ENCODE data around the gene TBX2.
A peak's percentile ranks its signal among the peaks of the same experiment; 100 is the strongest.

Gene TBX2

DNA sequence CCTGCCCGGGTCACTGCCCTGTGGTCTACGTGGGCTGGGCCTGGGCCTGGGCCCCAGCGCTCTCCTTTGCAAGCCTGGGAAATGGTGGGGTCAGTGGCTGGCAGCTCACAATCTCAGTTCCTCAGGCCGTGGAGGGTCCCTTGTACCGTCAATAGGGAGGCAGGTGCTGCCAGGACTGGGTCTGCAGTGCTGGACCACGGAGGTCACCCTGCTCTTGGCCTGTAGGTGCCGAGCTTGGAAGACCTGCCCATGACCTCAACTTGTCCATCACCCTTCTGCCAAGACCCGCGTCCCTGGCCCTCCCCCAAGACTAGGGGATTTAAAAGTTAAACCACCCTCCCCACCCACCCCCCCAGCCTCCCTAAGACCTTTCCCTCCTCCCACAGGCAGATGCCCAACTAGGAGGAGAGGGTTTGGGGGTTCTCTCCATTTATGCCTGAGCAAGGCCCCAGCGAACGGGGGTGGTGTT, 2.5 kb downstream of the TBX2 start:
- DNase-seq (ENCODE audit: low spot score), result no peak

DNA sequence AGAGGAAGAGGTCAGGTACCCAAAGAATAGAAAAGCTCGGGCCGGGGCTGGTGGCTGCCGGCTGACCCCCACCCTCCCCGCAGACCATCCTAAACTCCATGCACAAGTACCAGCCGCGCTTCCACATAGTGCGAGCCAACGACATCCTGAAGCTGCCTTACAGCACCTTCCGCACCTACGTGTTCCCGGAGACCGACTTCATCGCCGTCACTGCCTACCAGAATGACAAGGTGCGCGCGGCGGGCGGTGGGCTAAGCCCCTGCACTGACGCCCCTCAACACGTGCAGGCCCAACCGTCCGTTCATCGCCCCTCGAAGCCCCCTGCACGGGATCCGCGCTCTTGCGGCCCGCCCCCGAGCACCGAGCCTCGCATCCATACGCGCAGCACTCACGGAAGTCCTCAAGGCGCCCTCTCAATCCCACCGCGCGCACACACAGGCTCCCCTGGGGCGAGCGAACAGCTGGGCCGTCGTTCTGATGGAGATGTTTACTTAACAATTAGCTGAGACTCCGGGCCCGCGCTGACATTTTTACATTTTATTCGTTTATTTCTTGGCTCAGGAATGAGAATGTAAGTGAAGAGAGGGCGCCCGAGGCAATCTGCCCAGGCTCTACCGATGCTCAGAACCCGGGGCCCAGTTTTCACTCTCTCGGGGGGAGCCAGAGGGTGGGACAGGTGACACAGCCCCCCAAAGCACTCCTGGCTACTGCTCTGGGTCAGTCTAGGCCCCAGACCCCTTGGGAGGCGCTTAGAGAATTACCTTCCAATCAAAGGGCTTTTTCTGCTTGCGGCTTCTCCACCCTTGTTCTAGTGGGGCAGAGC, 3.5 kb downstream of the TBX2 start:
- peak; percentile 23 for DNase-seq (ENCODE audit: low spot score)

DNA sequence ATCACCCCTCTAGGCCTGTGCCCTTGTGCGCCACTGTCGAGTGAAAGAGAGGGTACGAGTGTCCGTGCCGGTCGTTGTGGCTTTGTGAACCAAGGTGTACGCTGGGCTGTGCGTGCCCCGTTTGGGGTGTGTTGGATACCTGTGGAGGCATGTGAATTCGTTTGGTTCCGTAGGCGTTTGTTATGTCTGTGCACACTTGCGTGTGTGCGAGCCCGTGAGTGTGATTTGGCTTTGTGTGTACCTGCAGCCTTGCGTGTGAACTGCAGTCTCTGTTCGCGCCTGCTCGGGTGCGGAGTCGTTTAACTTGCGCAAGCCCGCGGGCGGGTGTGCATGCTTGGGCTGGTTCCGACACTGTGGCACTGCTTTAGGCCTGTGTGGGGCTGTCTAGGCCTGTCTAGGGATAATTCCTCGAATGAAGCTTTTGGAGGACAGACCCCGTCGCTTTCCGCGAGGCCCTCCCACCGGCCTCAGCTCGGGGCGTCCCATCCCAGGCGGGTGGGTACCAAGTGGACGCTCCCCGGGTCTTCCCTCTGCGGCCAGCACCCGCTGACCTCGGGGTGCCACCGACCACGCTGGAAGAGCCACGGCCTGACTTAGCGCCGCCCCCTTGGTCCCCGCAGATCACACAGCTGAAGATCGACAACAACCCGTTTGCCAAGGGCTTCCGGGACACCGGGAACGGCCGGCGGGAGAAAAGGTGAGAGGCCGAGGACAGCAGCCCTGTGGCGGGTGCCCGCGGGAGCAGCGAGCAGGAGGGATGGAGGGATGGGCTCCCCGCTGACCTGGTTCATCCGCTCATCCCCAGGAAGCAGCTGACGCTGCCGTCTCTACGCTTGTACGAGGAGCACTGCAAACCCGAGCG, 4.4 kb downstream of the TBX2 start:
- no peak for DNase-seq (ENCODE audit: low spot score)

DNA sequence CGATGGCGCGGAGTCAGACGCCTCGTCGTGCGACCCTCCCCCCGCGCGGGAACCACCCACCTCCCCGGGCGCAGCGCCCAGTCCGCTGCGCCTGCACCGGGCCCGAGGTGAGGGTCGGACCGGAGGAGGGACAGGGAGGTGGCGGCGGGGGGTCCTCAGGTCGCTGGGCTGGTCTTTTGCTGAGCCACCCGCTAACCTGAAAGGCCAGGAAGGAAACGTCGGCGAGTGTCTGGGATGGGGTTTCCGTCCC, 4.9 kb downstream of the TBX2 start:
- DNase-seq (ENCODE audit: low spot score), result no peak

DNA sequence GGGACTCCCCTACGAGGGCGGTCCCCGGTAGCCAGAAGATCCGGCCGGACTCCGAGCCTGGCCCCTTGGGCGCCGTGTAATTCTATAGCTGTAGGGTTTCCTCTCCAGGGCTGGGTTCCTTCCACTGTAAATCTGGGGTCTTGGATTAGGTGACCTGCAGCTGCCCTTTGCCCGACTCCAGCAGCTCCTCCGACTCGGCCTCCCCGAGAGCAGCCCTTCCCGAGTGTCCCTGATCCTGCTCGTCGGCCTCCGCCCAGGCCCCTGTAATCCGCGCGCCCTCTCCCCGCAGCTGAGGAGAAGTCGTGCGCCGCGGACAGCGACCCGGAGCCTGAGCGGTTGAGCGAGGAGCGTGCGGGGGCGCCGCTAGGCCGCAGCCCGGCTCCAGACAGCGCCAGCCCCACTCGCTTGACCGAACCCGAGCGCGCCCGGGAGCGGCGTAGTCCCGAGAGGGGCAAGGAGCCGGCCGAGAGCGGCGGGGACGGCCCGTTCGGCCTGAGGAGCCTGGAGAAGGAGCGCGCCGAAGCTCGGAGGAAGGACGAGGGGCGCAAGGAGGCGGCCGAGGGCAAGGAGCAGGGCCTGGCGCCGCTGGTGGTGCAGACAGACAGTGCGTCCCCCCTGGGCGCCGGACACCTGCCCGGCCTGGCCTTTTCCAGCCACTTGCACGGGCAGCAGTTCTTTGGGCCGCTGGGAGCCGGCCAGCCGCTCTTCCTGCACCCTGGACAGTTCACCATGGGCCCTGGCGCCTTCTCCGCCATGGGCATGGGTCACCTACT, 5.5 kb downstream of the TBX2 start:
- no peak for DNase-seq (ENCODE audit: low spot score)

DNA sequence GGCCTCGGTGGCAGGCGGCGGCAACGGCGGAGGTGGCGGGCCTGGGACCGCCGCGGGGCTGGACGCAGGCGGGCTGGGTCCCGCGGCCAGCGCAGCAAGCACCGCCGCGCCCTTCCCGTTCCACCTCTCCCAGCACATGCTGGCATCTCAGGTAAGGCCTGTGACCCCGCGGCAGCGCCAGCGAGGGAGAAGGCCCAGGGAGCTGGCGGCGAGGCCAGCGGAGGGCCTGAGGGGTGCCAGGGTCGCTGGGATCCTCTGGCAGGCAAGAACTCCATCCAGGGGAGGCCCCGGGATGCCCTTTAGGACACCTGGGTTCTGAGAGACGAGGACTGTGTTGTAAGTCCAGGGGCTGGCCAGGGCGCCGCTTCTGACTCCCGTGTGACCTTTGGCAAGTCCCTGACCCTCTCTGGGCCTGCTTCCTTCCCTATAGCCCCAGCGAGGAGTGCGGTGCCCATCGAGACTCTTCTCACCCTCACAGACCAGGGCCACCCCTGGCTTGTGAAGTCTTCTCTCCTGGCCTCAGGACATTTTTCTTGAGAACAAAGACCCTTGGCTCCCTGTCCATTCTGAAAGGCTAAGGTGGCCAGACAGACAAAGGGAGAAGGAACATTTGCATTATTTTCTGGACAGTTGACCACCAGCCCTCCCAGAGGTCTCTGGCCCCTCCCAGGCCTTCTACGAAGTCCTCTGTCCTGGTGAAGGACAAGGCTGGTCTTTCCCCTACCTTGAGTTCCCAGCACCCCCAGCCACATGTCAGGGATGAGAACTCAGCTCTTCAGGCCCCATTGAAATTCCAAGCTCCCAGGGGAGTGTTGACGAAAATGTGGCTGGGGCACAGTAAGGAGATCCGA, 6.3 kb downstream of the TBX2 start:
- DNase-seq (ENCODE audit: low spot score), result no peak

DNA sequence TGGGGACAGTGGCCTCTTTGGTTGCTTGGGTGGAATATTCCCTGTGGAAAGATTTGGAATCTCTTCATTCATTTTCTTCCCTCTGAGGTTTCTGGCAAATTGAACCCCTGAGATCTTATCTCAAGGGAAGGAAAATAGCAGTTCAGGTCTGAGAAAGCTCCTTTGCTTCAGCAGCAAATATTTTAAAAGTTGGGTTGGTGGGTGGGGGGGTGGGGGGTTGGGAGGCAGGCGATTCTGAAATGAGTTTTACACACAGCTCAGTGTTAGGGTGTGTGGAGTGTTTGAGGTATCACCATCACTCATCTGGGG, 6.8 kb downstream of the TBX2 start:
- no peak for DNase-seq (ENCODE audit: low spot score)

DNA sequence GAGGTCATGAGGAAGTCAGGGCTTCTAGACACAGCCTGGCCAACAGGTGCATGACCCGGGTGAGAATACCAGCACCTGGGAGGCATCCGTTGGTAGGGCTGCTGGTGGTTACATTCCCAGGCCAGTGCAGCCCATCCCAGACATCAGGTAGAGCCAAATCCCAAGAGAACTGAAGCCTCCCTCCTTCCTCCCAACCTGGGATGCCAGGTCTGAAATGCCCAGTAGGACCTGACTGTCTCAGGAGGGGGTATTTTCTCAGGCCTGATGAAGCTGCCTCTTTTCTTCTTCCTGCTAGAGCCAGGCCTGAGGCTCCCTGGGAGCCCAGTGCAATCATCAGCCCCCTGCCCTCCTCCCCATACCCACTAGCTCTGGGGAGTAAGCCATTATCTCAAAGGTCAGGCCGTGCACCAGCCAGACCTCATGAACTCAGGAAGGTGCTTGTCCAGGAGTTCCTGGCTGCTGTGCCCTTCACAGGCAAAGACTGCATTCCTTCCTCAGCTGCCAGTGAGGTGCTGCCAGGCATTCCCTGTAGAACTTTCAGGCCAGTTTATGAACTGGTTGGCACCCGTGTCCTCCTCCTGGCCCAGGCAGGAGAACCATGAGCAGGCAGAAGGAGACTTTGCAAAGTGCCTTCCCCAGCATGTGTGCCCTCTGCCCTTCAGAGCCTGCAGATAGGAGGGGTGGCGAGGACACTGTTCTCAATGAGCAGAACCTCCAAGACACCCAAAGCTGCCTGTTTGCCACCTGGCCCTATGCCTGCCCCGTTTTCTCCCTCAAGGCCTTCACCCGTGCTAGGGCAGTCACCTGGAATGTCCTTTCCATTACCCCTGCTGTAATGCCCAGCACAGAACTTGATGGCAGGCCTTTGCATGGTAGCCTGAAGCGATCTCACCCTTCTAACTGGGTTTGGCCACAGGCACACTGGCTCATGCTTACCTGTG, 7.6 kb downstream of the TBX2 start:
- DNase-seq (ENCODE audit: low spot score), result no peak

DNA sequence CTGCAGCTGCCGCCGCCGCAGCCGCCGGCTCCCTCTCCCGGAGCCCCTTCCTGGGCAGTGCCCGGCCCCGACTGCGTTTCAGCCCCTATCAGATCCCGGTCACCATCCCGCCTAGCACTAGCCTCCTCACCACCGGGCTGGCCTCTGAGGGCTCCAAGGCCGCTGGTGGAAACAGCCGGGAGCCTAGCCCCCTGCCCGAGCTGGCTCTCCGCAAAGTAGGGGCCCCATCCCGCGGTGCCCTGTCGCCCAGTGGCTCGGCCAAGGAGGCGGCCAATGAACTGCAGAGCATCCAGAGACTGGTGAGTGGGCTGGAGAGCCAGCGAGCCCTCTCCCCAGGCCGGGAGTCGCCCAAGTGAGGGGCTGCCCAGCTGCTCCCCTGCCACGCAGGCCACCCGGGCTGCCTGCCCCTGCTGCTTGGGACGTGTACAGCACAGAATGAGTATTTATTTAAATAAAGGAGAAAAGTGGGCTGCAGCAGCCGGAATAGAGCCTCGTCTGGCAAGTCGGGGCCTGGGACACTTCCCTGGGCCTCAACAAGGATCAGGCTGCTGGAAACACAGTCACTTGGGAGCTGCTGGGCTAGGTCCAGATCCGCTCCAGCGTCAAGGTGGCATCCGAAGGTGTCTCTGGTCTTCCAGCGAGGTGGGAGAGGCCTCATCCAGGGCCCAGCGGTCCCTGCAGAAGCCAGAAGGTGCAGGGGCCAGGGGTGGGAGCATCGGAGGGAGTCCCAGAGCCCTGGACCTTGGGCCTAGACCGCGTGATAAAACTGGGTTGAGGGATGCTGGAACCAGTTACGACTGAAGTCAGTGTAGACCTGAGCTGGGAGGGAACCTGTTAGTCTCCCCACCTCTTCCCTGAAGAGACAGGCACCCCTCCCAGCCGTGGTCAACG, 8.8 kb downstream of the TBX2 start:
- DNase-seq (ENCODE audit: low spot score), result no peak

DNA sequence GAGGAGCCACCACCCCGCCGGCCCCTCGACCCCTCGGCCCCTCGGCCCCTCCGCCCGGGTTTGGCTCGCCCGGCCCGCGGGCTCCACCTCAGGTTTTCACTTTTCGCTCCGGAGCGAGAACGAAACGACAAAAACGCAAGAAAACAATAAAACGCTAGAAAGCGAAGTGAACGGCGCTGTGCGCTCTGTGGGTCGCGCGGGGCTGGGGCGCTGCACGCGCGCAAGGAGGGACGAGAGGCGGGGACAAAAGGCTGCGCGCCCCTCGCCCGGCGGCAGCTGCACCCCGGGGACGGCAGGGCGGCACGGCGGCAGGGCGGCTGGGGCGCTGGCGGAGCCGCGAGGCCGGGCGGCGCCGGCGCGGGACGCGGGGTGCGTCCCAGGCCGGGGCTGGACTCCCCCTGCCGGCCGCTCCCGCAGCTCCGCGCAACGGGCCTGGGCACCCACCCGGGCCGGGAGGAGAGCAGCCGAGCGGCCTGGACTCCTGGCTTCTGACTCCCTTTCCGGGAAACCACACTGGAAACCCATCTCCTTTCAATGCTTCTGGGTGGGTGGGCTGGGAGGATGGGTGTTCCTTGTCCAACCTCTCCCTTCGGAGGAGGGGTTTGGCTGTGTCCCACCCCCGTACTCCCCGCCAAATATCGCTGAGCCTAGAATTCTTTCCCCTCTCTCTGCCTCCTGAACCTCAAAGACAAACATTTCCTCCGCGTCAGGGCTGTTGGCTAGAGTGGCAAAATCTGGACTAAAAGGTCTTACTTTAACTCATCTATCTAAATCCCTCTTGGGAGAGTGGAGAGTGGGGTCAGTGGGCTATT, 9.9 kb downstream of the TBX2 start:
- peak; percentile 78 for DNase-seq (ENCODE audit: low spot score)

DNA sequence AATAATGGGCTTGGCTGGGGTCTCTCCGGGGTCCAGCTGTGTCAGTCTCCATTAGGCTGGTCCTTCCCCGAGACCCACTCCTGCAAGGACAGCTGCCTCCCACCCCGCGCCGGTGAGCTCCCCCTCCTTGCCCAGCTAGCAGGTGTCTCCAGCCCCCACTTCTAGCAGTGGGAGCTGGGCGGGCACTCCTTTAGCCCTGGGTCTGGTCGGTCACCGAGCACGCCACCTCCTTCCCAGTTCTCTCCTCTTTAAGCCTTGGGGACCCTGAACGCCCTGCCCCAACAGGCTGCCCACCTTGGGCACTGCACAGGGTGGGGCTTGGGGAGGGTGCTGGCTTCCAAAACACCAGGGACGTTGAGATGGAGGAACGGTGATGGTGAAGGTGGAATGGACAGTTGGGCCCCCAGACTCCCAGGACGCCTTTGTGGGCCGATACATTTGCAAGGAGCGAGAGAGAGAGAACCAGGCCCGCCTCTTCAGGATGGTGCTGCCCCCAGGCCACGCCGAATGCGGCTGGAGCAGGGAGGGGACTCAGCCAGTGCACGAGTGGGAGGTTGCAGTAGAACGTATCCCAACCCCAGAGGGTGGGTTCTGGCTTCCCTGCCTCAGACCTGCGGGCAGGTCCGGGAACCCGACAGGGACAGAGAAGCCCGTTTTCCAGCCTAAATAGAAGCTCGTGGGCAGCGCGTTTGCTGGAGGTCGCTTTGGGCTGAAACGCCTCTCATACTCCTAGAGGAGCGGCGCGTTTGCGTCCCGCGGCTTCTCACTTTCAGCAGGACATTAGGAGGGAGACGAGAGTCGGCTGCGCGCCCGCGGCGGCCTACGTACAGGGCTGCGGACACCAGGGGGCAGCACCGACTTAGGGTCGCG, 10.7 kb downstream of the TBX2 start:
- peak; percentile 75 for DNase-seq (ENCODE audit: low spot score)

DNA sequence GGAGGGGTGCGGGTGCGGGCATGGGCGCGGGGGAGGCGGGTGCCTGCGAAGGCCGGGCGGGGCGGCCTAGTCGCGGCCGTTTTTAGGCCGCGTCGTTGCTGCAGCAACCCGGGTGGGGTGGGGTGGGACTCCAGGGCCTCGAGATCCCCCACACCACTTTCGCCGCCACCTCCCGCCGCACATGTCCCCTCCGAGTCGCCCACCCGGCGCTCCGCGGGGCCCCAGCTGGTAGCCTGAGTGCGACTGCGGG, 11.3 kb downstream of the TBX2 start:
- DNase-seq (ENCODE audit: low spot score), result no peak

DNA sequence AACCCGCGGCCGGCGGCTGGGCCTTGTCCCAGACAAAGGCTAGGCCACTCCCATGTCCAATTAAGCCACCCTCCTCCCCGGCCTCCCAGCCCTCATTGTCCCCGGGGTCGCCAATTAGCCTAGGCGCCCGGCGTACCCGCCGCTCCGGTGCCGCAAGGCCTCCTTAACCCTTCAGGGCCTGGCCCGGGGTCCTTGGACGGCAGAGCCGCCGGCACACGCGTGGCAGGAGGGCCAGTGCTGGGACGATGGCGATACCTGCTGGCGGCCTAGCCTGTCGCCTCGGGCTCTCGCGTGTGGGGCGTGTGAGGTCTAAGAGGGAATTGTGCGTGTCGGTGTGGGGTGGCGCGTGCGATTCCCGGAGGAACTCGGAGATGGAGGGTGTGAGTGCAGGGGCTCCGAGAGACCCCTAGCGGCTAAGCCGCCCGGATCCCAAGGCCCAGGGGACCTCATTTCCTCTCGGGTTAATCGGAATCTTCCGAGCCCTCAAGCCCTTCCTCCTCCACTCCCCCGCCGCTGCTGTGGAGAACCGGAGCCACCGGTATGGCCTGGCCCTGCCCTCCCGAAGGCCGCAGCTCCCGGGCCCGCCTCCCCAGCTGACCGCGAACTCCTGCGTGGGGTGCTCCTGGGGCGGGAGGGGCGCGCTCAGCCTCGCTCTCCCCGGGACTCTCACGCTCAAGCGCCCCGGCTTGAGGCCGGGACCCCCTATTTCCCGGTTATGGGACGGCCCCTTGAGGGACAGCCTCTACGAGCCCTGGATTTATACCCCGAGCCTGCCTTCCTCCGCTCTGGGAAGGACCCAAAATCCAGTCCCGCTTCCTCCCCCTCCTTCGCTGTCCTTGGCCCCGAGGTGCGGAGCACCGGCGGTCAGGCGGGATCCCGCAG, 11.9 kb downstream of the TBX2 start:
- peak; percentile 55 for DNase-seq (ENCODE audit: low spot score)

DNA sequence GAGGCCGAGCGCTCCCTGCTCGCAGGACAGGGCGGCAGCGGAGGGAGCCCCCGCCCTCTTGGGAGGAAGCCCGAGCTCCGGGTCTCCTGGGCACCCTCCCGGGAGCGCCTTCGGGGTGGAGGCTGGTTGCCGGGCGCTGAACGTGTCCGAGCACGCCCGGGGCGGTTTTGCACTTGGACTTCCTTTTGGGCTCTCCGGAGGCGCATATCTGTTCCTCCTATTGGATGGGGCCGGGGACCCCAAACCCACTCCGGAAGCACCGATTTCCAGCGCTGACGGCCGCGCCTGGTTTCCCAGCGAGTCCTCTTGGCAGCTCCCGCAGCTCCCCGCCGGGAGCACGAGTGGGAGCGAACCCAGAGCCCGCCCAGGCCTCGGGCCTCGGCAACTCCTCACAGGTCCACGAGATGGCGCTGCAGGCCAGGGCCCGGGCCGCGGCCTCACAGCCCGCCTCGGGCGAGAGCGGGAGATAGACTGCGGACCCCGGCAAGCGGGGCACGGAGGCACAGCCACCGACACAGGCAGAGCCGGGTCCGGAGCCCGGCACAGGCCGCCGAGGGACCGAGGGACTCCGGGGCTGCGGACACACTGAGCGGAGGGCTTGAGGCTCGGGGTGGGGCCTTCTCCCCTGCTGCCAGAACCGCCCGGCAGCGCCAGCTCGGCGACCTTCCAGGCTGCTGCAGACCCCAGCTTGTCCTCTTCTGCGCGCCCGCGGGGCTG, 12.7 kb downstream of the TBX2 start:
- peak; percentile 89 for DNase-seq (ENCODE audit: low spot score)

DNA sequence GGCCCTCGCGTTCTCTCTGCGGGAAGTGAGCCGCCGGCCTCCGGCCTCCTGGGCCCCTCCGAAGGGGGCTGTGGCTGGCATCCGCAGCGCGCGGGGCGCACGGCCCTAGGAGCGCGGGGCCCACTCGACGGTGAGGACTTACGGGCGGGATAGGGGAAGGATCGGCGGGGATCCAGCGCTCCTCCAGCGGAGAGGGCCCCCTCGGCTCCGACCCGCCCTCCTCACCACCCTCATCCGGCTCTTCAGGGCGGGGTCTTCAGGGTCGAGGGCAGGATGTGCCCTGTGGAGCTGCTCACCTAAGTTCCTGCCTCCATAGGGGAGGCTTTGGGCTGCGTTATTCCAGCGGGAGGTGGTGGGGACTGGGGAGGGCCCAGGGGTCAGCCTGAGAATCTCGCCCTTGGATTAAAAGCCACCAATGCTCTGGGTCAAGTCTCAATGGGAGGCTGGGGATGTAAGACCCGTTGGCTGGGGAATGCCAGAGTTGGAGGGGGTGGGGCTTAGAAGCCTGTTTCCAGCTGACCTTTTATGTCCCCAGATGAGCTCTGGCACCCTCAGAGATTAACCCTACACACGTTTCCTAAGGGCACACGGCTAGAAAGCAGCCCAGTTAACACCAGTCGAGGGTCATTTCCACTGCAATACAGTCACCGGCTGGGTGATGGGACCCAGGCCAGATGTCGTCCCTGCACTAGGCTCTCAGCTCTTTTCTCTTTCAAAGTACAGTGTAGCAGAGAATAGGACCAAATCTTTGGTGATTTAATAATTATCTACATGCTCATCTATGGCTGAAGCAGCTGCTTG, 13.4 kb downstream of the TBX2 start:
- DNase-seq (ENCODE audit: low spot score), result no peak

DNA sequence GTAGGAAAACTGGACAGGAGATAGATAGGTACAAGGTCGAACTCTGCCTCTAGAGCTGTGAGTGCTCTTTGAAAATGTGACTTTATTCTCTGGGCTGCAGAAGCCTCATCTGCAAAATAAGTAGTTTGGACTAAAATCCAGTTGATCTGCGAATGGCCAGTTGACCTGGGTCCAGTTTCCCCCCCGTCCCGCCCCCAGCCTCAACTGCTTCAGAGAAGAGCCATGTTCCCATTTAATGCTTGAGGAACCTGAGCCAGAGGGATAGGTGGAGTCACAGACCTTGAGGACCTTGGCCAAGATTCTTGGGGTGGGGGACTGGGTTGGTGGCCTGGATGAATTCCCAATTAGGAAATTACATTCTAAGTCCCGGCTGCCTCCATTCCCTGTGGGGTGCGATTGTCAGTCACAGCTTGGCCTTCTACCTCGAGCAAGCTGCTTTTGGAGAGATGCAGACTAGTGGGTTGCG, 14.1 kb downstream of the TBX2 start:
- no peak for DNase-seq (ENCODE audit: low spot score)
